ENCODE results near the gene MUCL1. TPM values are rescaled to one million over a fixed set of nuclear protein-coding genes. Genes with fewer than 3 reads are reported as not detected.
"Not testable (repeated sequence)": the region's sequence is repeated elsewhere in the genome, so short reads cannot be mapped to it uniquely, and the experiment has no call there.

MUCL1 gene
- total RNA-seq, 2 experiments from 2014 or later = not detected

DNA sequence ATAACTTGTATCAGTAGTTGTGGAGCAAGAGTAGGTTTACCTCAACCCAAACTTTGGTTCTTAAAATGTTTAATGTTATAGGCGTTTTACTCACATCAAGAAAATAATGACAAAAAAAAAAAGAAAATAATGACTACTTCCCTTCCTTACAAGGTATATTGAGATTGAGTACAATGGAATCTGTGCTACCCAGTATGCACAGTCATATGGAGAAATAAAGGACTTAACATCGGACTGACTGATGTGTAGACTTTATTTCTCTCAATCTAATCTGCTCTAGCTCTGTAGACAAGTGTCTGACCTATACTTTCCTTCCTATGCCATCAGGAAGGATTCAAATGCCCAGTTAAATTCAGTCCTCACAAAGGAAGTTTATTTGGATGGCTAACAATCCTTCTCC lies 14.4 kb downstream of the MUCL1 start:
- H3K4me3 Mint-ChIP-seq = no peak overlapping the region
- no peak overlapping the region for H3K27ac Mint-ChIP-seq
- no peaks in the 10 kb centered on the region for H3K36me3 Mint-ChIP-seq (ENCODE audit: low read depth)
- peaks cover 29% of the 10 kb centered on the region for H3K27me3 Mint-ChIP-seq
- DNase-seq = no peak
- H3K4me1 Mint-ChIP-seq = no peaks in the 10 kb centered on the region
- no peaks in the 10 kb centered on the region for H3K9me3 Mint-ChIP-seq
- POLR2A ChIA-PET = no interaction called here
- CTCF ChIA-PET = interaction anchor here (1.4 kb wide), 1 partner anchor 203 kb away, joined by 4 read pairs; no protein-coding TSS in a partner anchor

DNA sequence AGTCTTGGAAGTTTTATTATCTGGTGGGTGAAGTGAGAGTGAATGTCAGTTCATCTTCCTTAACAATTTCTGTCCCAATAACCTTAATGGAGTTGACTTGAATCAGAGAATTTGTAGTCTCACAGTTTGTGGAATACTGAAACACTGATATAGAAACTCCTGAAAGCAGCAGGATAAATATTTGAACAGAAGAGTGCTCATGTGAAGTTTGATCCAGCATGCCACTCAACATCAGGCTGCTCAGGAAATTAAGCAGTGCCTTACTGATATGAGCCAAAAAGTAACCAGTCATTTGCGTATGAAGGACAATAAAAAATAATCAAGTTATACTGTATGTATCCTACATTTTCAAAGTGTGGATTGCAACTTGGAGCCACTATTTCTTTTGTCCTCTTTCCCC lies 15.7 kb downstream of the MUCL1 start:
- no peaks in the 10 kb centered on the region for H3K9me3 Mint-ChIP-seq
- ChIA-PET CTCF (no interaction called here), POLR2A (no interaction called here)
- H3K4me1 Mint-ChIP-seq = no peaks in the 10 kb centered on the region
- H3K27ac Mint-ChIP-seq = no peak overlapping the region
- H3K36me3 Mint-ChIP-seq (ENCODE audit: low read depth) = no peaks in the 10 kb centered on the region
- H3K4me3 Mint-ChIP-seq = no peak overlapping the region
- DNase-seq = no peak
- peaks cover 28% of the 10 kb centered on the region for H3K27me3 Mint-ChIP-seq

DNA sequence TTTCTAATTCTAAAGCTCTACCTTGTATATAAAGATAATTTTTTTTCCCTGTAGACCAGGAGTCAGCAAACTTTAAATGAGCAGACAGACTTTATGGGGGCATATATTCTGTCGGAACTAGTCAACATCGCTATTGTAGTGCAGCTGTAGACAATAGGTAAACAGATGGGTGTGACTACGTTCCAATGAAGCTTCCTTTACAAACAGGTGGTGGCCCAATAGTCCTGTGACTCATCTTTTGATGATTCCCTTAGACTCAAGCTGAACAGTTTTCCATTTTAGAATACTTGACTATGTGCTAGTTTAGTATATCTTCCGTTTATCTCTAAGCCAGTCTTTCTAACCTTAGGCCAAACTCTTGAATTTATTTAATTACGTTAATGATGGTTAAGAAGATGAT lies 16.3 kb downstream of the MUCL1 start:
- H3K27ac Mint-ChIP-seq = no peak overlapping the region
- POLR2A ChIA-PET = no interaction called here
- H3K4me3 Mint-ChIP-seq = no peak overlapping the region
- H3K36me3 Mint-ChIP-seq (ENCODE audit: low read depth) = no peaks in the 10 kb centered on the region
- H3K4me1 Mint-ChIP-seq = no peaks in the 10 kb centered on the region
- DNase-seq = no peak
- peaks cover 25% of the 10 kb centered on the region for H3K27me3 Mint-ChIP-seq
- H3K9me3 Mint-ChIP-seq = no peaks in the 10 kb centered on the region
- CTCF ChIA-PET = no interaction called here

DNA sequence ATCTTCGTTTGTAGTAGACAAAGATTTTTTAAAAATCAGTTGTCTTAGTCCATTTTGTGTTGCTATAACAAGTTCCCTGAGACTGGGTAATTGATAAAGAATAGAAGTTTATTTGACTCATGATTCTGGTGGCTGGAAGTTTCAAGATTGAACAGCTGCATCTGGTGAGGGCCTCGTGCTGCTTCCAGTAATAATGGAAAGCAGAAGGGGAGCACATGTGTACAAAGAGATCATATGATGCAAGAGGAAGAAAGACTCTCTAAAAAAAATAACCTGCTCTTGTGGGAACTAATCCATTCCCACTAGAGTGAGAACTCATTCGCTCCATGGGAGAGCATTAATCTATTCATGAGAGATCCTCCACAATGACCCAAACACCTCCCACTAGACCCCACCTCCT lies 24.8 kb downstream of the MUCL1 start:
- Mint-ChIP-seq H3K4me3 (no peak overlapping the region), H3K27ac (no peak overlapping the region), H3K27me3 (peaks cover 17% of the 10 kb centered on the region), H3K36me3 (ENCODE audit: low read depth) (no peaks in the 10 kb centered on the region), H3K9me3 (no peaks in the 10 kb centered on the region), H3K4me1 (peaks cover 1% of the 10 kb centered on the region)
- CTCF ChIA-PET = no interaction called here
- POLR2A ChIA-PET = no interaction called here
- DNase-seq = no peak

DNA sequence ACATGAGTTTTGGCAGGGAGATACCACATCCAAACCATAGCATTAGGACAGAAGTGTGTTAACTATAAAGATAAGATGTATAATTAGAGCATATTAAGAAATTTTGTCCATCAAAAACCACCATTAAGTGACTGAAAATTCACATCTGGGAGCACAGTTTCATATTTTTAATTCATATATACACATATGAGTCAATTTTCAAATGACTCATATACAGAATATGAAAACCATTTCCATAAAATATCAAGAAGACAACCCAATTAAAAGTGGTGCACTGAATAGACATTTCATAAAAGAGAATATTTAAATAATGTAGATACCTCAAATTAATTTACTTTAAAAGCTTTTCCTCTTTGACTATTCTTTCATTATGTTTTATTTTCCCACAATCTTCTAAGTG lies 25.3 kb downstream of the MUCL1 start:
- Mint-ChIP-seq H3K36me3 (ENCODE audit: low read depth) (no peaks in the 10 kb centered on the region), H3K9me3 (no peaks in the 10 kb centered on the region), H3K4me3 (no peak overlapping the region), H3K27ac (no peak overlapping the region), H3K27me3 (peaks cover 17% of the 10 kb centered on the region), H3K4me1 (peaks cover 1% of the 10 kb centered on the region)
- POLR2A ChIA-PET = no interaction called here
- CTCF ChIA-PET = no interaction called here
- DNase-seq = no peak

DNA sequence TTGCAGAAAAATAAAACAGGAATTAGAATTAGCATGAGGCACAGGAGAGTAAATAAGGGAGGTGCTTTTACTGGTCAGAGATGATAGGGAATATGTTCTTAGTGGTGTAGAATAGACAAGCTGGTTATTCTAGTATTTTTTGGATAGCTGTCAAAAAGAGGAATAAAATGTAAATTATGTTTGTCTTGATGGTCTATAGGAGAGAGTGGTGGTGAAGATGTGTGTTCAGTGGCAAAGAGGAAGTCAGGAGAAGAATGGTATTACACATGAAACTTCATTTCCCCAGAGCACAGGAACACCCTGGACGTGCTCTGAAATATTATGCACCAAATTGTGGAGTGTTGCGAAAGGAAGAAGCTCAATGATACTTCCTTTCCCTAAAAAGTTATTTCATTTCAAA lies 27.8 kb downstream of the MUCL1 start:
- no peaks in the 10 kb centered on the region for H3K9me3 Mint-ChIP-seq
- CTCF ChIA-PET = interaction anchor here (0.8 to 1.4 kb wide), 2 partner anchors 26 to 28 kb away, joined by 3 to 4 read pairs; partner anchors contain the start of gene MUCL1
- POLR2A ChIA-PET = no interaction called here

DNA sequence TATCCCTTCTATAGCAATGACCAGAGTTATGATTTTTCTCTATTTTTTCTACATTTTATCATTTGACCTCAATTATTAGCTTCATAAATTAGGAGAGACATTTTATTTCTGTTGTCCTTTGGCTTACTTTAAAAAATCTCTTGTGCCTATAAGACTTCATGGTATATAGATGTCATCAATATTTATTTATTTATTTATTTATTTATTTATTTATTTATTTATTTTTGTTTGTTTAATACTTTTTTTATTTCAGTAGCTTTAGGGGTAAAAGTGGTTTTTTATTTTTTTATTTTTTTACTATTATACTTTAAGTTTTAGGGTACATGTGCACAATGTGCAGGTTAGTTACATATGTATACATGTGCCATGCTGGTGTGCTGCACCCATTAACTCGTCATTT lies 28.3 kb downstream of the MUCL1 start:
- POLR2A ChIA-PET; H3K4me1 Mint-ChIP-seq; H3K27ac Mint-ChIP-seq; H3K4me3 Mint-ChIP-seq; H3K9me3 Mint-ChIP-seq; H3K36me3 Mint-ChIP-seq (ENCODE audit: low read depth); DNase-seq: not testable (repeated sequence)
- H3K27me3 Mint-ChIP-seq = peaks cover 14% of the 10 kb centered on the region
- CTCF ChIA-PET = interaction anchor here (0.8 kb wide), 1 partner anchor 26 kb away, joined by 3 read pairs; no protein-coding TSS in a partner anchor

More for the DNA sequence above, 27.8 kb downstream of the MUCL1 start:
- peaks cover 13% of the 10 kb centered on the region for H3K27me3 Mint-ChIP-seq
- no peaks in the 10 kb centered on the region for H3K36me3 Mint-ChIP-seq (ENCODE audit: low read depth)
- DNase-seq = no peak
- H3K4me1 Mint-ChIP-seq = peaks cover 1% of the 10 kb centered on the region
- no peak overlapping the region for H3K27ac Mint-ChIP-seq
- H3K4me3 Mint-ChIP-seq = no peak overlapping the region

DNA sequence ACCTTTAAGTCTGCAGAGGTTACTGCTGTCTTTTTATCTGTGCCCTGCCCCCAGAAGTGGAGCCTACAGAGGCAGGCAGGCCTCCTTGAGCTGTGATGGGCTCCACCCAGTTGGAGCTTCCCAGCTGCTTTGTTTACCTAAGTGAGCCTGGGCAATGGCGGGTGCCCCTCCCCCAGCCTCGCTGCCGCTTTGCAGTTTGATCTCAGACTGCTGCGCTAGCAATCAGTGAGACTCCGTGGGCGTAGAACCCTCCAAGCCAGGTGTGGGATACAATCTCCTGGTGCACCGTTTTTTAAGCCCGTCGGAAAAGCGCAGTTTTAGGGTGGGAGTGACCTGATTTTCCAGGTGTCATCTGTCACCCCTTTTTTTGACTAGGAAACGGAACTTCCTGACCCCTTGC lies 34.1 kb downstream of the MUCL1 start:
- H3K4me1 Mint-ChIP-seq; H3K27ac Mint-ChIP-seq; H3K27me3 Mint-ChIP-seq; DNase-seq; H3K4me3 Mint-ChIP-seq; POLR2A ChIA-PET; CTCF ChIA-PET; H3K9me3 Mint-ChIP-seq; H3K36me3 Mint-ChIP-seq (ENCODE audit: low read depth): not testable (repeated sequence)

DNA sequence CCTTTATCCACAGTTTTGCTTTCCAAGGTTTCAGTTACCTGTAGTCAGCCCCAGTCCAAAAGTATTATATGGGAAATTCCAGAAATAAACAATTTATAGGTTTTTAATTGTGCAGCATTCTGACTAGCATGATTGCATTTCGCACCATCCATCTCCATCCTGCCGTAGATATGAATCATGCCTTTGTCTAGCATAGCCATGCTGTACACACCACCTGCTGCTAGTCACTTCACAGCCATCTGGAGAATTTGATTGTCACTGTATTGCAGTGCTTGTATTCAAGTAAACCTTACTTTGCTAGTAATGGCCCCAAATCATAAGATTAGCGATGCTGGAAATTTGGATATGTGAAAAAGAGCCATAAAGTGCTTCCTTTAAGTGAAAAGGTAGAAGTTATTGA lies 36.0 kb downstream of the MUCL1 start:
- no peak overlapping the region for H3K27ac Mint-ChIP-seq
- H3K9me3 Mint-ChIP-seq = no peaks in the 10 kb centered on the region
- H3K36me3 Mint-ChIP-seq (ENCODE audit: low read depth) = no peaks in the 10 kb centered on the region
- peaks cover 3% of the 10 kb centered on the region for H3K27me3 Mint-ChIP-seq
- H3K4me3 Mint-ChIP-seq = no peak overlapping the region
- POLR2A ChIA-PET = no interaction called here
- CTCF ChIA-PET = no interaction called here
- no peaks in the 10 kb centered on the region for H3K4me1 Mint-ChIP-seq
- no peak for DNase-seq

DNA sequence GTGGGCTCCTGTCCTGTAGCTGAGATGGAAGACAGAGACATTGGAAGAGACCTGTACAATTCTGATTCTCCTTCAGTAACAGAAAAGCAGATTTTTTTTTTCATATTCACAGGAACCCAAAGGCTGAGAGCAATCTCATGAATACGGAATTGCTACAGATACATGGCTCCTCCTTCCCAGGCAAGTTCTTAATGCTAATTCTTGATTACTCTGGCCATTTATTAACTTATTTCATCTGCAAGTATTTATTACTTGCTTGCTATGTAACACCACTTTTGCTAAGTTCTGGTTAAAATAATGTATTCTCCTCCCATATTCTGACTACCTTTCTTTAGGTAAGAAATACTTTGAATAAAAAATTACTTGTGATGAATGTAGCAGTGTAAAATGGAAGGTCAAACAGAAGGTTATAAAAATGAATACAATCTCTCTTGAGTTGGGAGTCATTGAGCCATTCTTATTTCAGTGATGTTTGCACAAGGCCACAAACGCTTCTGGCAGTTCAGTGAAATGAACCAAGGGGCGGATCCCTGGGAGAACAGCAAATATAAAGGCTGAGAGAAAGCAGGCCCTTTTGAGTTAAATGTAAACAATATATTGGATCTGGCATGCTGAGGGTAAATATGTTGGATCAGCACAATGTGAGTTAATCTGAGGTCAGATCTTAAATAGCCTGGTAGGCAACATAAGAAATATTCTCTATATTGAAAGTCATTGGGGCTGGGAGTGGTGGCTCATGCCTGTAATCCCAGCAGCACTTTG lies 37.6 kb downstream of the MUCL1 start:
- Mint-ChIP-seq H3K9me3 (no peaks in the 10 kb centered on the region), H3K4me1 (no peaks in the 10 kb centered on the region), H3K27me3 (peaks cover 1% of the 10 kb centered on the region), H3K4me3 (no peak overlapping the region), H3K36me3 (ENCODE audit: low read depth) (no peaks in the 10 kb centered on the region), H3K27ac (no peak overlapping the region)
- ChIA-PET CTCF (no interaction called here), POLR2A (interaction anchor here (1.0 kb wide), 1 partner anchor 43 kb away, joined by 3 read pairs; no protein-coding TSS in a partner anchor)
- DNase-seq = no peak

Other genes starting within 250 kb of the MUCL1 start
- not detected for gene LACRT, start 219.6 kb upstream of the MUCL1 start, total RNA-seq
- gene DCD, start 206.2 kb upstream of the MUCL1 start, total RNA-seq = not detected
- gene TESPA1, start 130.2 kb downstream of the MUCL1 start, total RNA-seq = 100 to 1,000 TPM; 111 to 112 TPM
- gene NEUROD4, start 165.5 kb downstream of the MUCL1 start, total RNA-seq = not detected

Data from activated CD4-positive, alpha-beta memory T cell treated with anti-CD3 and anti-CD28 coated beads, Interleukin-2, amount 10 ng/mL, durations not matched to agents 7 days and 5 days (primary cell).